Kidney epithelial cell (primary cell): ENCODE measurements around the gene PAEP. TPM values are rescaled to one million over a fixed set of nuclear protein-coding genes. Genes with fewer than 3 reads are reported as not detected.

Experiments used
- DNase-seq: peaks from one replicate; pipeline ENCODE4 v3.0.0-alpha.2; 2010; ENCODE audit warnings: low read depth
- H3K27me3 ChIP-seq: 2 replicates; pipeline ENCODE4 v1.6.0; 2011; ENCODE audit warnings: low read length; ENCODE audit not compliant: control insufficient read depth, insufficient read depth
- H3K36me3 ChIP-seq: 2 replicates; pipeline ENCODE4 v1.5.1; 2011; ENCODE audit warnings: low read length; ENCODE audit not compliant: control insufficient read depth, insufficient read depth
- H3K4me3 ChIP-seq: 2 replicates; pipeline ENCODE4 v1.5.1; 2011; ENCODE audit warnings: low read depth, mild to moderate bottlenecking, control low read depth, low read length
- CTCF ChIP-seq: IDR thresholded peaks from 2 replicates; pipeline ENCODE4 v1.5.1; 2011; ENCODE audit warnings: mild to moderate bottlenecking, moderate library complexity, low read length, control low read depth, inconsistent platforms; ENCODE audit not compliant: insufficient read depth, poor library complexity, severe bottlenecking
- total RNA-seq: library from RNA; depleted of rRNA; stranded (reverse); fragments of >200 nt; gene quantifications from 2 replicates; pipeline ENCODE4 v1.2.3, GENCODE V29; 2015

The PAEP gene
- total RNA-seq, 1 donor from 2014 or later, result not detected

GRCh38 chr9:135588886-135589595 is 27.5 kb downstream of the PAEP start:
- no peaks in the 10 kb centered on the region for H3K27me3 ChIP-seq
- no peak overlapping the region for H3K4me3 ChIP-seq
- DNase-seq, result no peak
- no peak for TF ChIP-seq CTCF
- no peaks in the 10 kb centered on the region for H3K36me3 ChIP-seq

- Histone ChIP-seq H3K36me3 (no peaks in the 10 kb centered on the region), H3K4me3 (no peak overlapping the region), H3K27me3 (no peaks in the 10 kb centered on the region)
- no peak for TF ChIP-seq CTCF
- DNase-seq, result no peak
Observed at GRCh38 chr9:135589596-135590485, 28.3 kb downstream of the PAEP start.

- no peaks in the 10 kb centered on the region for H3K36me3 ChIP-seq
- H3K4me3 ChIP-seq, result no peak overlapping the region
- no peaks in the 10 kb centered on the region for H3K27me3 ChIP-seq
- no peak for DNase-seq
- no peak for TF ChIP-seq CTCF
Observed at GRCh38 chr9:135590486-135591079, 29.0 kb downstream of the PAEP start.

- no peak overlapping the region for H3K4me3 ChIP-seq
- DNase-seq, result no peak
- TF ChIP-seq CTCF, result no peak
- no peaks in the 10 kb centered on the region for H3K36me3 ChIP-seq
- H3K27me3 ChIP-seq, result no peaks in the 10 kb centered on the region
Observed at GRCh38 chr9:135591506-135592330, 30.2 kb downstream of the PAEP start.

- Histone ChIP-seq H3K27me3 (no peaks in the 10 kb centered on the region), H3K4me3 (no peak overlapping the region), H3K36me3 (no peaks in the 10 kb centered on the region)
- DNase-seq, result no peak
- TF ChIP-seq CTCF, result no peak
Observed at GRCh38 chr9:135592331-135592590, 30.7 kb downstream of the PAEP start.
